Hepatic stellate cell (primary cell): Measurements from ENCODE around the gene CYP1B1.
A peak's percentile ranks its signal among the peaks of the same experiment; 100 is the strongest.
"Not testable (repeated sequence)": the region's sequence is repeated elsewhere in the genome, so short reads cannot be mapped to it uniquely, and the experiment has no call there.

Source experiments
- DNase-seq: peaks from one replicate; pipeline ENCODE4 v3.0.0; 2011; ENCODE audit warnings: low spot score

Gene CYP1B1

DNA sequence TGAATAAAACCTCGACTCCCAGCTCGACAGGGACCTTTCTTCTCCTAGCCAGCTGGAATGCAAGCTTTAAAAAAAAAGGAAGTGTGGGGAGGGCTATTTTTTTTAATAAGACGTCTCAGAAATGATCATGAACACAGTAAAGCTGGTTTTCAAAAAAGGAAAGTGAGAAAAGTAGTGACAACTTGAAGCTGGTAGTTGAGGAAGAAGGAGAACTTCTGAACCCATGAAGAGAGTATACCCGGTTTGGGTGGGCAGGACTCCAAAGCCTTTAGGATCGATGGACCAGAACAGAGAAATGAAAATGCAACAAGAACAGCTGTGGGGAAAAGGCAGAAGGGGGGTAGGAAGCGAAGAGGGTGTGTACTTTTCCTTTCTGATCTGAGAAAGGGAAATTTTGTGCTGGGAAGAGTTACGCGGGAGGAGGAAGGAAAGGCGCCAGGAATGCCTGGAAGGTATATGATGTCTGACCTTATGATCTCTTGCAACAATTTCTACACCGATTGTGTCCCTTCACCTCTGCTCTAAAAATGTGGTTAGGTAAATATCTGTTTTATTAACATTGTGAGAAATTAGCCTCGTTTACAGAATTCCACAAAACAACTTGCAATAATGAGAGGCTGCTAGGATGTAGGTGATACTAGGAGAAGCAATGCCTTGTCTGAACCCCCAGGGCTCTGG lies 22.6 kb upstream of the CYP1B1 start:
- DNase-seq: no peak

- DNase-seq: no peak
These were observed 22.0 kb upstream of the CYP1B1 start for GRCh38 chr2:38097988-38098385.

GRCh38 chr2:38097258-38097987 lies 21.5 kb upstream of the CYP1B1 start:
- DNase-seq: no peak

GRCh38 chr2:38095996-38096861 lies 20.3 kb upstream of the CYP1B1 start:
- no peak for DNase-seq

- no peak for DNase-seq
These were observed 19.4 kb upstream of the CYP1B1 start for GRCh38 chr2:38095079-38095995.

DNA sequence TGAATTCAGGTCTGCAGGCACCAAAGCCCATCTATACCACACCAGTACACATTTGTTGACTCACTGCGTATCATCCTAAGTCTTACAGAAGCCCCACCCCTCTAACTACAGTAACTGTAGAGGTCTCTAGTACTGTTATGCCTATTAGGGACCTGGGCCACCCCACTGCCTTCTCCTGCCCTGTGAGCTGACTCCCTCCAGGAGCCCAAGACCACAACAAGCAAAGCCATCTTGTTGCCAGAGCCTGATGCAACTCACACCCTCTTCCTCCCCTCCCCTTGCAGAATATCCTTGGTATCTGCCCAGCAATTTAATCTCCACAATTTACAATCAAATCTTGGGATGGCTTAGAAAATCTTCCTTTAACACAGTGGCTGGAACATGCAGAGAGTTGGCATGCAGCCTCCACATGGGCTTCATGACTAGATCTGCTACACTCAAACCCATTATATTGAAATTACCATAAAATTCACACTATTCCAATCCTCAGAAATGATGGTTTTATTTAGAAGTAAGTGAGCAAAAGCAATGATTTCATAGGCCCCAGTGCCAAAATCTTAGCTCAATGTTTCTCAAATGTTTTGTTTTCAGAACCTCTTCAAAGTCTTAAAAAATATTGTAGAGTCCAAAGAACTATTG lies 17.7 kb upstream of the CYP1B1 start:
- DNase-seq: no peak

DNA sequence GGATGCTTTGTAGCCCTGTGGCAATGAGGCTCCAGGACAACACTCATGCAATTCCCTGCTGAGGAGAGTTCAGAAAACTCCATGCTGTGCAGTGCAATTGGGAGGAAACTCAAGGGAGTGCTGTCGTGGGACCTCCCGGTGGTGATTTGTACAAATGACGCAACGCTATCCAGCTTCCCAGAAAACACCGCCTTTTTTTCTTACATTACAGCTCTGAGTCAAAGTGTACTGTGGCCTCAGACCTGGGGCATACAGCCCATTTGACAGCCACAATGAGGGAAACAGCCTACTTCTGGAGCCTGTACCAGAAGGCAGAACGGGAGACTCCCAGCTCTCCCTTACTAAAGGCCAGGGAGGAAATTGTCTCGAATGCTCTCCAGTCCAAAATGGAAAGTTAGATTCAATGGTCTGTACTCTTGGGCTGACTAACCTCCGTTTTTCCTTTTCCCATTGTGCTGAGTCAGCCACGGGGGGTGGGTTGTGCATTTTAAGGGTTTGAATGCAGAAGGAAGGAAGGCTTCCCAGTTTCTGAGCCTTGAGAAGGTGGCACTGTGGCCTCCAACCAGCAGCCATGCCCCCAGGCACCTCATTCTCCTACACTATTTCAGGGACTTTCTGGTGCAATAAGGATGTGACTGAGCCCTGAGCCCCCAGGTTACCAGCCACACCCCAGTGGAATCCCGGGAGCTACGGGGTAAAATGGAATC lies 16.4 kb upstream of the CYP1B1 start:
- no peak for DNase-seq

DNA sequence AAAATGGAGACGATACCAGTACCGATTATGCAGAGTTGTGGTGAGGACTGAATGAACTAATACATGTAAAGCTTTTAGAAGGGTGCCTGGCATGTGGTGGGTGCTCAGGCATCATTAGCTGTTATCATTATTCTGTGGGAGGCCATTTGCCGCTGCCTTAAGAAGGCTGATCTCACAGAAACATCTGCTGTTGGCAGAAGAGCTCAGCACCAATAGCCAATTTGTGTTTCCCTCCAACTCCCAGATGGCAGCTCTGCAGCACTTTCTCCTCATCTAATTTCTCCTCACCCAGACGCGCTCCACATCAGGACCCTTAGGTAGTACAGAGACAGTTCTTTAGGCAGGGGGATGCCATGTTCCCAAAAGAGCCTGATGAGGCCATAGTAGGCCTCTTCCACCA lies 15.8 kb upstream of the CYP1B1 start:
- DNase-seq: no peak

DNA sequence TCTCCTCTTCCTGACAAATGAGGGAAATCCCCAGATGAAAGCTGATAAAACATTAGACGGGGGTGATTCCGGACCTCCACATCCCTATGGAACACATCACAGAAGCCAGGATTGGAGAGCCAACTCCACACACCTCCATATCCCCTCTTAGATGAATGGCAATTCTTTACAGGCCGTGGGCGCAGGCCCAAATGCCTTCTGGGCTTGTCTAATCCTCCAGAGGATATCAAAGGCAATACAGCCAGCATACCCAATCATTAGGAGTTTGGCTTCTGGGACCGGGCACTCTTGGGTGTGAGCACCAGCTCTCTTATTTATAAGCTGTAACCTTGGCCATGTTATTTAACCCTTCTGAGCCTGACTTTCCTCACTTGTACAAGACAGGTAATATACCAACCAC lies 15.0 kb upstream of the CYP1B1 start:
- DNase-seq: no peak

DNA sequence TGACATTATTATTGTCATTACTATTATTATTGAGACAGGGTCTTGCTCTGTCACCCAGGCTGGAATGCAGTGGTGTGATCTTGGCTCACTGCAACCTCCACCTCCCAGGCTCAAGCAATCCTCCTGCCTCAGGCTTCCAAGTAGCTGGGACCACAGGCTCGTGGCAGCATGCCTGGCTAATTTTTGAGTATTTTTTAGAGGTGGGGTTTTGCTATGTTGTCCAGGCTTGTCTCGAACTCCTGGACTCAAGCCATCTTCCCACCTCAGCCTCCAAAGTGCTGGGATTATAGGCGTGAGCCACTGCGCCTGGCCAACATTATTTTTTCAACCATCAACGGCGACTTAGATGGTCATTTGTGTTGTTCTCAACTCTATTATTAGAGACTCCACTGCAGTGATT lies 14.3 kb upstream of the CYP1B1 start:
- not testable (repeated sequence) for DNase-seq

GRCh38 chr2:38085998-38086698 lies 10.2 kb upstream of the CYP1B1 start:
- not testable (repeated sequence) for DNase-seq

DNA sequence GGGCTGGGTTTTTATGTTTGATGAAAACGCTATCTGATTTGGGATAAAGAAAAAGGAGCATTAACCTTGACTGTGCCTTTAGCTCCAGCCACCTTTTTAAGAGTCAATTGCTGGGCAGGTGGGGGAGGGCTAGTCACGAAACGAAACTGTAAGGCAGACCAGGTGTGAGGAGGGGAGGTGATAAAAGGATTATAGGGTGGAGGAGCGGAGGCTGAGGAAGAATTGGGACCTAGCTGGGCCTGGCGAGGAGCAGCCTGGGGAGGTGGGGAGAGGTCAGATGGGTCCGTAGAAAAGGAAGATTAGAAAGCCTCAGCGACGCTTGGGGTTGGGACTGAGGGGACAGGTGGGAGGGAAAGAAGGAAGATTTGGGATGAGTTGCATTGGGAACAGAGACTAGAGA lies 8.6 kb upstream of the CYP1B1 start:
- DNase-seq: not testable (repeated sequence)

GRCh38 chr2:38082727-38083126 lies 6.8 kb upstream of the CYP1B1 start:
- DNase-seq: not testable (repeated sequence)

DNA sequence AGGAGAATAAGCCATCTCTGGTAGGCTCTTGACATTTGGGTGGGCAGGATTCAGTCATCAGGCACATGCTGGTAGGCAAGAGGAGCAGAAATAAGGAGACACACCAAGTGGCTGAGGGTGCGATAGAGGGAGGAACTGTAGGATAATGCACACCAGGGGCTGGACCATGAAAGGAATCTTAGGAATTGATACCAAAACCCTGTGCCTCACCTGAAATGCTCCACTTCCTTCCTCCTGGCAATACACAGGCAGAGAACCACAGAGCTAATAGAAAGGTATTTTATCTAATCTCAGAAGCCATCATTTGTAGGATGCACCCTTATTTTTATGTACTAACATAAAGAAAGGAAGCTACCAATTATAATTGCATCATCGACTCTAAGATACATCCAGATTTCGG lies 4.4 kb upstream of the CYP1B1 start:
- DNase-seq: no peak

- no peak for DNase-seq
These were observed 3.4 kb upstream of the CYP1B1 start for GRCh38 chr2:38079116-38080052.

- no peak for DNase-seq
These were observed 1.4 kb upstream of the CYP1B1 start for GRCh38 chr2:38077431-38077769.

GRCh38 chr2:38076710-38077430 lies 919 bp upstream of the CYP1B1 start:
- peak; percentile 93 for DNase-seq

DNA sequence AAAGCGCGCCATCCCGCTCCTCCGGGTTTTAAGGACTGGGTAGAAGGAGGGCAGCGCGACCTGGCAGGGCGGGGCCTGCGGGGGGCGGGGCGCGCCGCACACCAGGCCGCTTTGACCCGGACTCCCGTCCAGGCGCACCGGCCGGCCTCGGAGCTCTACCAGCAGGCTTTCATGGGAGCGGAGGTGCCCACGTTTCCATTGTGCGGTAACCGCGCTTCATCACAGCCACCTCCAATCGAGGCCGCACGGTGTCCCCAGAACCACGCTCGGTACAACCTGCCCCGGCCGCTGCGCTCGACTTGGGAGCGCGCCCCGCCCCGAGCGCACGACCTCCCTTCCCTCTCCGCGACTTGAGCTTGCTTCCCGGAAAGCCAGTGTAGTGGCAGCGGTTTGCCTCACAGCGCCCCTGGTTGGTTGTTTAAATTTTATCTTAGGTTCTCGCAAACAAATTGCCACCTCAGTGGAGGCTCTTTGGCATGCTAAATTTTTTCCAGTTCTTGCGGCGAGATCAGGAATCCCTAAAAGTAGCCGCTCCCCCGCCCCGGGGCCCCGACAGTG lies 280 bp upstream of the CYP1B1 start:
- peak; percentile 79 for DNase-seq
